Measurements from ENCODE around the gene DLGAP1.

GRCh38 chr18:4108016-4108415 is 347.1 kb downstream of the DLGAP1 start:
- TF ChIP-seq CTCF (IDR thresholded peaks at IDR 0.05; ENCODE audit: control extremely low read depth in 1 of 3, insufficient read depth in 1 of 3, low read depth in 1 of 3, low read length in 3 of 3) (no peak), SP1 (IDR thresholded peaks at IDR 0.05; ENCODE audit: low read depth, low read length) (no peak), MAX (IDR thresholded peaks at IDR 0.05) (no peak), POLR2AphosphoS5 (IDR thresholded peaks at IDR 0.05; ENCODE audit: low read depth, low read length) (no peak), CEBPB (IDR thresholded peaks at IDR 0.05; ENCODE audit: low read depth, low read length) (no peak), RAD21 (IDR thresholded peaks at IDR 0.05 in 1 of 2, conservative IDR thresholded peaks at IDR 0.05 in 1 of 2; ENCODE audit: low read depth in 2 of 2, low read length in 2 of 2) (no peak)
